ENCODE results near the gene CYP2U1. TPM values are rescaled to one million over a fixed set of nuclear protein-coding genes. Genes with fewer than 3 reads are reported as not detected.

The CYP2U1 gene
- 2.5 and 2.8 TPM in 2 replicates for total RNA-seq (2022)
- percentile 44 among the genes with signal in this experiment for Bru-seq, nascent RNA
- BruChase-seq, experiment 1, labeled RNA remaining after a 6-hour chase: percentile 57 among the genes with signal in this experiment
- BruChase-seq, experiment 2, labeled RNA remaining after a 2-hour chase: percentile 50 among the genes with signal in this experiment
- long read RNA-seq, full-length matches to known transcripts: 8 of 14 reads
- long read RNA-seq, partial matches to known transcripts: 0 of 14 reads
- long read RNA-seq, other reads (novel, unspliced or antisense): 6 of 14 reads

DNA sequence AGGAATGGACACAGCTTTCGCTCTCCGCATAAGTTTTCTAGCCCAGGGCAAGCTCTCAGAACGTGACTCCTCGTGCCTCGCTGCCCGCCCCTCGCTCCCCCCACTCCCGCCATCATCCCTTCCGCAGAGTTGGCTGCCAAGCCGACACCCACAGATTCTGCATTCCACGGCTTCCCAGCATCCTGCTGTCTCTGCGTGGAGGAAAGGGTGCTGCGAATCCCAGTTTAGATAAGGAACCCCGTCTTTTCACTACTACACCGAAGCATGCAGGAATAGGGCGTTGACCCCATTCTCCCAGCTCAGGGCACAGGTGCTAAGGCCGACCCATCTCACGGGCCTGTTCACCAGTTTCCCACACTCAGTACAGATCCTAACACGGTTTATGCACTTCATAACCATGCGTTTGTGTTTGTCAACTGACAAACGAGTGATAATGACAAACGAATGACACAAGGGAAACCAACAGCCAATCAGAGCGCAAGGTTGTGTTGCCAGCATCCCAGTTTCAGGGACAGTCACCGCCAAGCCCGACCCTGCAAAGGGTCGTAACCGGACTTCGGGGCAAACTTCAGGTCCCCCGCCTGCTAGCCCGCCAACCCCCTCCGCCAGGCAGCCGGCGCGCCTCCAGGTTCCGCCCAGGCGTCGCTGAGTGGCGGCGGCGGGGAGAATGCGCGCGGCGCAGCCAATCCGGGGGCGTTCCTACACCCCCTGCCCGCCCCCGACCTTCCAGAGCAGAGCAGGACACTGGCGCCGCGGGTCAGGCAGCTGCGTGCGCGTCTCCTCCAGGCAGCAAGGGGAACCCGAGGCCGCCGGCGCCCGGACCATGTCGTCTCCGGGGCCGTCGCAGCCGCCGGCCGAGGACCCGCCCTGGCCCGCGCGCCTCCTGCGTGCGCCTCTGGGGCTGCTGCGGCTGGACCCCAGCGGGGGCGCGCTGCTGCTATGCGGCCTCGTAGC, at the start of gene CYP2U1:
Gene CYP2U1 (plus strand): TSS at position 729 of the 954 bp plus-strand sequence. CDS start 95 bp downstream, at position 824.
- Mint-ChIP-seq H3K27me3 (ENCODE audit: insufficient read depth, unreplicated experiment) (no peaks in the 10 kb centered on the region), H3K36me3 (ENCODE audit: insufficient read depth, unreplicated experiment) (no peaks in the 10 kb centered on the region), H3K9me3 (ENCODE audit: unreplicated experiment) (no peaks in the 10 kb centered on the region), H3K4me3 (ENCODE audit: unreplicated experiment) (peak within 1 kb of the TSS; percentile 81), H3K27ac (ENCODE audit: low read depth, unreplicated experiment) (no peak within 1 kb of the TSS), H3K4me1 (ENCODE audit: insufficient read depth, unreplicated experiment) (peaks cover 18% of the 10 kb centered on the region)
- CTCF ChIA-PET: interaction anchor here (0.6 to 1.5 kb wide), 3 partner anchors 88 to 778 kb away, joined by 3 to 4 read pairs (median 3); no protein-coding TSS in a partner anchor
- TF ChIP-seq, protein P1, sequence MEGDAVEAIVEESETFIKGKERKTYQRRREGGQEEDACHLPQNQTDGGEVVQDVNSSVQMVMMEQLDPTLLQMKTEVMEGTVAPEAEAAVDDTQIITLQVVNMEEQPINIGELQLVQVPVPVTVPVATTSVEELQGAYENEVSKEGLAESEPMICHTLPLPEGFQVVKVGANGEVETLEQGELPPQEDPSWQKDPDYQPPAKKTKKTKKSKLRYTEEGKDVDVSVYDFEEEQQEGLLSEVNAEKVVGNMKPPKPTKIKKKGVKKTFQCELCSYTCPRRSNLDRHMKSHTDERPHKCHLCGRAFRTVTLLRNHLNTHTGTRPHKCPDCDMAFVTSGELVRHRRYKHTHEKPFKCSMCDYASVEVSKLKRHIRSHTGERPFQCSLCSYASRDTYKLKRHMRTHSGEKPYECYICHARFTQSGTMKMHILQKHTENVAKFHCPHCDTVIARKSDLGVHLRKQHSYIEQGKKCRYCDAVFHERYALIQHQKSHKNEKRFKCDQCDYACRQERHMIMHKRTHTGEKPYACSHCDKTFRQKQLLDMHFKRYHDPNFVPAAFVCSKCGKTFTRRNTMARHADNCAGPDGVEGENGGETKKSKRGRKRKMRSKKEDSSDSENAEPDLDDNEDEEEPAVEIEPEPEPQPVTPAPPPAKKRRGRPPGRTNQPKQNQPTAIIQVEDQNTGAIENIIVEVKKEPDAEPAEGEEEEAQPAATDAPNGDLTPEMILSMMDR (IDR thresholded peaks at IDR 0.05; ENCODE audit: unreplicated experiment): no peak
- POLR2A ChIA-PET: interaction anchor here (0.6 to 3.6 kb wide), 9 partner anchors 10 to 211 kb away, joined by 3 to 15 read pairs (median 4); partner anchors contain the start of genes PAPSS1 and SGMS2
- no TSS peak for BruUV-seq (replicated peaks)
- intact Hi-C loops (cut with micrococcal nuclease): loop anchor here (5.0 kb wide), 1 partner anchor 61 kb away; no protein-coding TSS in a partner anchor
- peak; percentile 79 for DNase-seq (ENCODE audit: unreplicated experiment)

DNA sequence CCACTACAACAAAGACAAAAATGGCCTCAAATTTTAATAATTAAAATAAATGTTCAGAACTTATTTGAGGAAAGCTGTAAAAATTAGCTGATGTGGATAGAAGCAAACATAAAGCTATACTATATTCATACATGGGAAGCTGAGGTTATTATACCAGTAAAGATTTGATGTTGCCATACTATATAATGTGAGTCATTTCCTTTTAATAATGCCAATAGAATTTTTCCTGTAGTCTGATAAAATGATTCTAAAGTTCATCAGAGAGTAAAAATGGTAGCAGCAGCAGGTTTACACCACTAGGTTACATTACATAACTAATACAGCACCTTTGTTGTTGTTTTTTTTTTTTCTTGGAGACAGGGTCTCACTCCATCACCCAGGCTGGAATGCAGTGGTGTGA, 45.5 kb upstream of the CYP2U1 start:
- Mint-ChIP-seq H3K4me3 (ENCODE audit: unreplicated experiment) (no peak overlapping the region), H3K9me3 (ENCODE audit: unreplicated experiment) (no peaks in the 10 kb centered on the region), H3K36me3 (ENCODE audit: insufficient read depth, unreplicated experiment) (peaks cover 15% of the 10 kb centered on the region), H3K27ac (ENCODE audit: low read depth, unreplicated experiment) (no peak overlapping the region), H3K4me1 (ENCODE audit: insufficient read depth, unreplicated experiment) (peaks cover 4% of the 10 kb centered on the region), H3K27me3 (ENCODE audit: insufficient read depth, unreplicated experiment) (no peaks in the 10 kb centered on the region)
- DNase-seq (ENCODE audit: unreplicated experiment): no peak
- TF ChIP-seq, protein P1 (IDR thresholded peaks at IDR 0.05; ENCODE audit: unreplicated experiment): no peak
- BruUV-seq (replicated peaks): no TSS peak
- ChIA-PET POLR2A (interaction anchor here (1.8 kb wide), 1 partner anchor 9 kb away, joined by 7 read pairs; no protein-coding TSS in a partner anchor), CTCF (interaction anchor here (0.7 kb wide), 1 partner anchor 23 kb away, joined by 3 read pairs; no protein-coding TSS in a partner anchor)
- intact Hi-C loops (cut with micrococcal nuclease): no loop called here

DNA sequence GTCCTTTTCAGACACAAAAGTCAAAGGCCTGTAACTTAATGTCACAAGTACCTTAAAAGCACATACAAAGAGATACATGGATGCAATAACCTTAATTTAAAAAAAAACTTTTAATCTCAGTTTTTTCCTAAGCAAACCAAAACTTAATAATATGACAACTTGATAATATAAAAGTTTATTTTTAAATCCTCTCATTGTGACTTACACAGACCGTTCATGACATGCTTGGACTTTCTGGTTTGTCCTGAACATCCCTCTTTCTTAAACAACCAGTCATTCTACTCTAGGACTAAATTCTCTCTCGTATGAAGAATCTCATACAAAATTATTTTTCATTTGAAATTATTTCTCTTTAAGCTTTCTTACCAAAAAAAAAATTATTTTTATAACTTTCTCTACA, 43.1 kb upstream of the CYP2U1 start:
- H3K4me3 Mint-ChIP-seq (ENCODE audit: unreplicated experiment): no peak overlapping the region
- peaks cover 7% of the 10 kb centered on the region for H3K9me3 Mint-ChIP-seq (ENCODE audit: unreplicated experiment)
- BruUV-seq (replicated peaks): no TSS peak
- peak; percentile 31 for DNase-seq (ENCODE audit: unreplicated experiment)
- intact Hi-C loops (cut with micrococcal nuclease): no loop called here
- POLR2A ChIA-PET: interaction anchor here (0.8 kb wide), 1 partner anchor 12 kb away, joined by 3 read pairs; no protein-coding TSS in a partner anchor
- no peaks in the 10 kb centered on the region for H3K27me3 Mint-ChIP-seq (ENCODE audit: insufficient read depth, unreplicated experiment)
- CTCF ChIA-PET: no interaction called here
- H3K27ac Mint-ChIP-seq (ENCODE audit: low read depth, unreplicated experiment): no peak overlapping the region
- peaks cover 15% of the 10 kb centered on the region for H3K4me1 Mint-ChIP-seq (ENCODE audit: insufficient read depth, unreplicated experiment)
- H3K36me3 Mint-ChIP-seq (ENCODE audit: insufficient read depth, unreplicated experiment): peaks cover 4% of the 10 kb centered on the region
- TF ChIP-seq, protein P1 (IDR thresholded peaks at IDR 0.05; ENCODE audit: unreplicated experiment): no peak
